ENCODE results near the gene USP10. TPM values are rescaled to one million over a fixed set of nuclear protein-coding genes. Genes with fewer than 3 reads are reported as not detected.

USP10 gene
- total RNA-seq, 1 experiment from 2014 or later, result 203 TPM

- H3K27me3 Mint-ChIP-seq (ENCODE audit: low read depth), result peaks cover 69% of the 10 kb centered on the region
- H3K9ac ChIP-seq (ENCODE audit: extremely low read depth, insufficient read length, low read length), result no peak overlapping the region
- no peak overlapping the region for H3K4me2 ChIP-seq (ENCODE audit: insufficient read depth, insufficient read length, low read length)
- H3K27ac Mint-ChIP-seq, result no peak overlapping the region
- no peak overlapping the region for H2BK20ac ChIP-seq (ENCODE audit: low read depth, low read length, poor library complexity, severe bottlenecking)
- TF ChIP-seq CTCF (conservative IDR thresholded peaks at IDR 0.05), result no peak
- H3K79me2 ChIP-seq (ENCODE audit: insufficient read depth, low read length), result no peaks in the 10 kb centered on the region
- H3K27me3 ChIP-seq (ENCODE audit: insufficient read depth, low read length), result peaks cover 14% of the 10 kb centered on the region; the same call in 1 of the 2 replicates
- no peaks in the 10 kb centered on the region for H3K23me2 ChIP-seq (ENCODE audit: insufficient read length, low read depth, low read length, poor library complexity, severe bottlenecking)
- WGBS (ENCODE audit: extremely low coverage, insufficient read length, low lambda C conversion rate), result no CpG with 5 or more reads among the region's 13 CpGs
- H3K36me3 Mint-ChIP-seq (ENCODE audit: insufficient read depth in 1 of 3, low read depth in 3 of 3), result no peaks in the 10 kb centered on the region
- H2BK5ac ChIP-seq (ENCODE audit: insufficient read length, low read length), result no peak overlapping the region
- no peak for DNase-seq
- H3K4ac ChIP-seq (ENCODE audit: low read depth, low read length), result no peak overlapping the region
- no peak overlapping the region for H3K18ac ChIP-seq (ENCODE audit: insufficient read length, low read depth, low read length)
- no peak overlapping the region for H3T11ph ChIP-seq (ENCODE audit: low read length)
- no peak overlapping the region for H4K8ac ChIP-seq (replicated peaks; ENCODE audit: insufficient read length, low read depth, low read length)
- no peaks in the 10 kb centered on the region for H3K9me3 ChIP-seq (ENCODE audit: control insufficient read depth, low read depth, low read length)
- H3K14ac ChIP-seq (ENCODE audit: insufficient read depth, low read length), result no peak overlapping the region
- H2BK120ac ChIP-seq (ENCODE audit: low read depth, low read length, poor library complexity, severe bottlenecking), result no peak overlapping the region
- H3K56ac ChIP-seq (ENCODE audit: insufficient read length, low read depth, low read length), result no peak overlapping the region
- no peak overlapping the region for H3K23ac ChIP-seq (ENCODE audit: insufficient read length, low read depth, low read length)
- no peaks in the 10 kb centered on the region; the same call in 1 of the 2 replicates for H3K4me1 ChIP-seq (ENCODE audit: insufficient read depth, low read length)
- H3K4me1 Mint-ChIP-seq, result peaks cover 13% of the 10 kb centered on the region in 2 experiments
- no peak overlapping the region for H2AK5ac ChIP-seq (ENCODE audit: insufficient read length, low read length)
- H3K27ac ChIP-seq (ENCODE audit: insufficient read length, low read depth, low read length), result no peak overlapping the region
- H3K79me1 ChIP-seq (ENCODE audit: insufficient read depth, low read depth, low read length, poor library complexity, severe bottlenecking), result no peaks in the 10 kb centered on the region
- no peak overlapping the region for H2BK12ac ChIP-seq (ENCODE audit: insufficient read length, low read depth, low read length)
- no peaks in the 10 kb centered on the region; a peak in 2 of 5 replicates for H3K9me3 Mint-ChIP-seq
- H2BK15ac ChIP-seq (ENCODE audit: low read depth, low read length), result no peak overlapping the region
- no peaks in the 10 kb centered on the region for H4K20me1 ChIP-seq (ENCODE audit: control insufficient read depth, insufficient read depth, insufficient read length)
- H4K5ac ChIP-seq (ENCODE audit: insufficient read length, low read depth, low read length), result no peak overlapping the region
- no peak overlapping the region for H2AFZ ChIP-seq (ENCODE audit: low read length)
- H3K4me3 Mint-ChIP-seq, result no peak overlapping the region
- no peak overlapping the region for H4K91ac ChIP-seq (ENCODE audit: insufficient read length, low read depth, low read length)
Measured at GRCh38 chr16:84821728-84822689, 122.2 kb downstream of the USP10 start.

All from H9 (cell line).